GM18858 (cell line): Measurements from ENCODE around the gene PPP1R3A.

Experiments
- ATAC-seq: cut with Tn5 transposase; IDR thresholded peaks from one replicate; pipeline ENCODE4 v1.9.1; 2021; ENCODE audit not compliant: unreplicated experiment

Gene PPP1R3A

DNA sequence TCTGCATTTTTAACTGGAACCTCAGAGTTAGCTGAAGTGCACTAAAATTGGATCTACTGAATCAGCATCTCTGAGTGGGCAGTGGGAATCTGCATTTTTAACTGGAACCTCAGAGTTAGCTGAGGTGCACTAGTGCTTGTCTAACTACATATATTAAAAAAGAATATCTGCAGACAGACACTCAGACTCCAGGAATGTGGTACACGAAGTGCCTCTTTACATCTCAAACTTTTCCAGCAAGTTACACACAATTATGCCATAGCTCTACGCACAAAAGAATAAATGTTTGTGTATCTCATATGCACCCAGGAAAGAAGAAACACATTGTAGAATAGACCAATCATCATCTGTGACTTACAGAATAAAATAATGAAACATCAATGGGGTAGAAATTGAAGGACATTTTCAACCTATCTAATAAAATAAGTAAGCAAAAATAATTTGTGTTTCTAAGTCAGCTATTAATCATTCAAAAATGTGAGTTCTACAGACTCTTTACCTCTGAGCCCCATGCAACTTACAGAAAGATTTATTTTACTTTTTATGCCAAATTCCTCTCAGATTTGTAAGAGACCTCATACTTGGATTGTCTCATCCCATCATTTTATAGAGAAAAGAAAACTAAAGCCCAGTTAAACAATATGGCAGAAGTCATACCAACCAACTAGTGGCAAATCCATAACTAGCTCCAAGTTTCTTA lies 28.3 kb downstream of the PPP1R3A start:
- no peak for ATAC-seq

- ATAC-seq: no peak
Observed at GRCh38 chr7:113883096-113883495, 35.7 kb downstream of the PPP1R3A start.

DNA sequence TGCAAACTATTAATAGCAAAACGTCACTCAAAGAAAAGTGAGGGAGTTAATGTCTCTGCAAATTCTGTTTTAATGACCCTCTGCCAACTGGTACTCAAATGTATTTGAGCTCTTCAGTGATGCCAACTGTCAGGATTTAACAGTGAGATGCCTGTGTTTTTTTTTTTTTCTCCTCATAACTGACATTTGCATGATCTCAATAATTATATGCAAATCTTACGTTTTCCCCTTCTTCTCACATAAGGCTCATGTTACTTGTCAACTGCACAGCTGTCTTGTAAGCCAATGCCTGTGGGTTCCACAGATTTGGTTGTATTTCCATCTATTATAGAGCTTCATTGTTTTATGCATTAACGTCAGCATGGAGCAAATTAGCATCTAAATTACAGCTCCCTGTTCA lies 38.2 kb downstream of the PPP1R3A start:
- no peak for ATAC-seq

GRCh38 chr7:113878394-113878992 lies 40.3 kb downstream of the PPP1R3A start:
- ATAC-seq: no peak

DNA sequence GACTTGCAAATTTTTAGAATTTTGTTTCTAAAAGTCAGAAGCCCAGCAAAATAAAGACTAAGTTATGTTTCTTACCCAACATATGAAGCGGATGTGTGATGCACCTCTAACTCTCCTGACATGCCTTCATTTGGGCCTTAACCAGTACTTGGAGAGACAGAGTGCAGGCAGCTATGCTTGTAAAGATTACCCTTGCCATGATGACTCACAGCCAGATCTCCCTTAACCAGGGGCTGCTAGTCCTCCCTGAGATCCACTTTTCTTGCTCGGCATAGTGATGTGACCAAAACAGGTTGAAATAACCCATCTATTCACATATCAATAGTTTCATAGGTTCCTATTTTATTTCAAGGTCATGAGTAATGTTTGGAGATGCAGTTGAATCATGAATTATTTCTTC lies 43.6 kb downstream of the PPP1R3A start:
- ATAC-seq: no peak

- ATAC-seq: no peak
Observed at GRCh38 chr7:113873554-113874151, 45.2 kb downstream of the PPP1R3A start.

DNA sequence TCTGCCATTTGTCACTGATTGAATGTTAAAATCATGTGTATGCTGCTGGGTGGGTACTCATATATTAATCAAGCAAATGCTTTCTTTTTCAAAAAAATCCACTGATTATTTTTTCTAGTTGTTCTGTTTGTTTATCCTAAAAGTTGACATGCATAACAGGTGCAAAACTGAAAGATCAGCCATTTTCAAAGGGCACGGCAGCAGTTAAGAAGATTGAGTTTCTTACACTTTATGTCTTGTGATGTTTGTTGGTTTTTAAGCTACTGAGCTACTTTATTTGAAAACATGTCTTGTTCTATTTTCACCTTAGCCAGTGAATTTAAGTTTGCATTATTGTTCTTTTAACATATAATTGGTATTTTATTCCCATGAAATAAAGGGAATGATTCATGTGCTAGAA lies 45.8 kb downstream of the PPP1R3A start:
- no peak for ATAC-seq

DNA sequence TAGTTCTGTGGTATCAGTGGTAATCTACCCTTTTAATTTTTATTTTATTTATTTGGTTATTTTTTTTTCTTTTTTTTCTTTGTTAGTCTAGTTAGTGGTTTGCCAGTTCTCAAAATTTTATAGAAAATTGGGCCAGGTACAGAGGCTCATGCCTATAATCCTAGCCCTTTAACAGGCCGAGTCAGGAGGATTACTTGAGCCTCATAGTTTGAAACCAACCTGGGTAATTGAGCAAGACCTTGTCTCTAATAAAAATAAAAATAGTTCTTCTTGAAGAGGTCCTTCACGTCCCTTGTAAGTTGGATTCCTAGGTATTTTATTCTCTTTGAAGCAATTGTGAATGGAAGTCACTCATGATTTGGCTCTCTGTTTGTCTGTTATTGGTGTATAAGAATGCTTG lies 51.5 kb downstream of the PPP1R3A start:
- ATAC-seq: no peak

DNA sequence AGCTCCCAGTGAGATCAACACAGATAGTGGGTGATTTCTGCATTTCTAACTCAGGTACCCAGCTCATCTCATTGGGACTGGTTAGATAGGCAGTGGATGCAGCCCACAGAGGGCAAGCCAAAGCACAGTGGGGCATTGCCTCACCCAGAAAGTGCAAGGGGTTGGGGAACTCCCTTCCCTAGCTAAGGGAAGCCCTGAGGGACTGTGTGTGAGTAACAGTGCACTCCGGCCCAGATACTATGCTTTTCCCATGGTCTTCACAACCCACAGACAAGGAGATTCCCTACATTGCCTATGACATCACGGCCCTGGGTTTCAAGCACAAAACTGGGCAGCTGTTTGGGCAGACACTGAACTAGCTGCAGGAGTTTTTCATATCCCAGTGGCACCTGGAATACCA lies 62.8 kb downstream of the PPP1R3A start:
- no peak for ATAC-seq

DNA sequence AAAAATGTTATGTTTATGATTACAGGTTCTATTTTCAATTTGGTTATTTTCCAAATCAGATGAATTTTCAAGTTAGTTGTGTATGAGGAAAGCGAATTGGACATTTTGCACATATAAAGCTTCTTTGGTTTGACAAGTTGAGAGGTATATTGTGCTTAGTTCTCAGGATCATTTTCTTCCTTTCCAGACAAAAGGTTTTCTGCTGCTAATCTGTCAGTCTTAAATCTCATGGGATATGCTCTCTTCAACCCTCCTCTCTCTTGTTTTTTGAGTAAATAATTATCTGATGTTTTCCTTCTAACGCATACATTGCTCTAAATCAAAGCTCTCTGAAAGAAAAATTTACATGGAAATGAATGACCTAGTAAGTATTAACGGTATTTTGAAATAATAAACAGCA lies 77.9 kb downstream of the PPP1R3A start:
- no peak for ATAC-seq

- no peak for ATAC-seq
Observed at GRCh38 chr7:113835367-113835766, 83.4 kb downstream of the PPP1R3A start.

- ATAC-seq: no peak
Observed at GRCh38 chr7:113832196-113832745, 86.5 kb downstream of the PPP1R3A start.

DNA sequence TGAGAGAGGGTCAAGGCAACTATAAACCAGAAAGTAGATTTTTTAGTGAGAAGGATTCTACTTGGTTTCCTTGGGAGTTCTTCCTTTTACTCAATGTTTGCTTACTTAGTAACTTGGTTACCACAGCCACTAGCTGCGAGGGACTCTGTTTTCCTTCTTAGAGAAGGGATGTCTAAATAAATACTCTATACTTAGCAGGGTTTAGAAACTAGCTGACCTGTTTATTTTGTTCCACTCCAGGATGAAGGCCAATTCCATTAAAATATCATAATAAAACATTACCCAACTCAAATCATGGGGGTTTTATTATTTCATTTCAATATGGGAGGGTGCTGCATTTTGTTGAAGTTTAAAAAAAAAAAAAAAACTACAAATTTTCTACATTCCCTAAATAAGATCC lies 87.3 kb downstream of the PPP1R3A start:
- ATAC-seq: no peak

DNA sequence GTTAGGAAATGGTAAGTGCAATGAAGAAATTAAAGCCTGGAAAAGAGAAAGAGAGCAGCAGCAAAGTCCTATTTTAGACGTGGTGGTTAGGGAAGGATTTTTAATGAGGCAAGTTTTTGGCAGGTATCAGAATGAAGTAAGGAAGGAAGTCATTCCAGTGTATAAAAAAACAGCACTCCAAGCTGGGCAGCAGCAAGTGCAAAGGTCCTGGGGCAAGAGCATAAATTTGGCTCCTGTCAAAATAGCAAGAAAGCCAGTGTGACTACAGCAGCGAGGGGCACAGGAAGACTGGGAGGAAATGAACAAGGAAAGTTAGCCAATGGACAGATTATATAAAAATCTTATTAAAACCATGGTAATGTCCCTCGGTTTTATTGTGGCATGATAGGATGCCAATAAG lies 90.2 kb downstream of the PPP1R3A start:
- no peak for ATAC-seq
